ENCODE data around the gene TLCD3A.
"Not testable (repeated sequence)": the region's sequence is repeated elsewhere in the genome, so short reads cannot be mapped to it uniquely, and the experiment has no call there.

DNA sequence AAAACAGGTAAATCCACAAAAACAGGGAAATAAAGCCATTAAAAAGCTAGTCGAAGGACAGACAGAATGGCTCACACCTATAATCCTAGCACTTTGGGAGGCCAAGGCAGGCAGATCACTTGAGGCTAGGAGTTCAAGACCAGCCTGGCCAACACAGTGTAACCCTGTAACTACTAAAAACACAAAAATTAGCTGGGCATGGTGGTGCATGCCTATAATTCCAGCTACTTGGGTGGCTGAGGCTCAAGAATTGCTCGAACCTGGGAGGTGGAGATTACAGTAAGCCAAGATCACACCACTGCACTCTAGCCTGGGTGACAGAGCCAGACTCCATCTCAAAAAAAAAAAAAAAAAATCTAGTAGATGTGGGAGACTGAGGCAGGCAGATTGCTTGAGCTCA, 34.3 kb upstream of the TLCD3A start:
- TF ChIP-seq, protein P1, sequence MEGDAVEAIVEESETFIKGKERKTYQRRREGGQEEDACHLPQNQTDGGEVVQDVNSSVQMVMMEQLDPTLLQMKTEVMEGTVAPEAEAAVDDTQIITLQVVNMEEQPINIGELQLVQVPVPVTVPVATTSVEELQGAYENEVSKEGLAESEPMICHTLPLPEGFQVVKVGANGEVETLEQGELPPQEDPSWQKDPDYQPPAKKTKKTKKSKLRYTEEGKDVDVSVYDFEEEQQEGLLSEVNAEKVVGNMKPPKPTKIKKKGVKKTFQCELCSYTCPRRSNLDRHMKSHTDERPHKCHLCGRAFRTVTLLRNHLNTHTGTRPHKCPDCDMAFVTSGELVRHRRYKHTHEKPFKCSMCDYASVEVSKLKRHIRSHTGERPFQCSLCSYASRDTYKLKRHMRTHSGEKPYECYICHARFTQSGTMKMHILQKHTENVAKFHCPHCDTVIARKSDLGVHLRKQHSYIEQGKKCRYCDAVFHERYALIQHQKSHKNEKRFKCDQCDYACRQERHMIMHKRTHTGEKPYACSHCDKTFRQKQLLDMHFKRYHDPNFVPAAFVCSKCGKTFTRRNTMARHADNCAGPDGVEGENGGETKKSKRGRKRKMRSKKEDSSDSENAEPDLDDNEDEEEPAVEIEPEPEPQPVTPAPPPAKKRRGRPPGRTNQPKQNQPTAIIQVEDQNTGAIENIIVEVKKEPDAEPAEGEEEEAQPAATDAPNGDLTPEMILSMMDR (IDR thresholded peaks at IDR 0.05; ENCODE audit: insufficient read depth, low read depth, low read length), result not testable (repeated sequence)
- TF ChIP-seq EZH2 (IDR thresholded peaks at IDR 0.05; ENCODE audit: insufficient read depth, low read length), result not testable (repeated sequence)
